ENCODE results near the gene TGM6.

- TF ChIP-seq CTCF (IDR thresholded peaks at IDR 0.05; ENCODE audit: poor library complexity, severe bottlenecking) (no peak), TAF1 (IDR thresholded peaks at IDR 0.05; ENCODE audit: low read depth) (no peak), REST (IDR thresholded peaks at IDR 0.05; ENCODE audit: borderline replicate concordance) (no peak), EZH2 (IDR thresholded peaks at IDR 0.05; ENCODE audit: borderline replicate concordance, insufficient read depth, low read length, poor library complexity, severe bottlenecking) (no peak), RAD21 (conservative IDR thresholded peaks at IDR 0.05) (no peak), EP300 (conservative IDR thresholded peaks at IDR 0.05; ENCODE audit: poor library complexity, severe bottlenecking) (no peak), POLR2AphosphoS5 (IDR thresholded peaks at IDR 0.05) (no peak)
Observed at GRCh38 chr20:2455771-2456497, 75.2 kb downstream of the TGM6 start.
